ENCODE measurements around the gene TNK1. TPM values are rescaled to one million over a fixed set of nuclear protein-coding genes. Genes with fewer than 3 reads are reported as not detected.

TNK1 gene
- polyA plus RNA-seq, 1 of the 3 experiments (the other 2 are of a cell fraction): 0.64 TPM

- no peak overlapping the region for H3K9ac ChIP-seq
- H3K4me3 ChIP-seq (ENCODE audit: low read depth in 2 of 2, low read length in 1 of 2): peak overlapping the region in 1 of 2 experiments; percentile 47; a peak in 1 of 4 replicates
- peaks cover 5 to 21% of the 10 kb centered on the region in 2 experiments; a peak in 2 of 4 replicates for H3K4me1 ChIP-seq (ENCODE audit: control insufficient read depth in 1 of 2, insufficient read depth in 2 of 2, low read depth in 1 of 2, low read length in 1 of 2)
- 84% methylated on average over 13 of the region's 13 CpGs for WGBS (ENCODE audit: low lambda C conversion rate)
- H3K9me2 ChIP-seq: no peaks in the 10 kb centered on the region
- ChIA-PET CTCF (interaction anchor here (0.7 to 4.9 kb wide), 7 partner anchors 10 to 154 kb away, joined by 3 to 28 read pairs (median 4); partner anchors contain the start of genes SENP3 and TMEM95), POLR2A (no interaction called here)
- H4K20me1 ChIP-seq (ENCODE audit: insufficient read depth): peaks cover 11% of the 10 kb centered on the region; the same call in 1 of the 2 replicates
- peaks cover 10 to 24% of the 10 kb centered on the region in 2 experiments for H3K36me3 ChIP-seq (replicated peaks in 1 of 2; ENCODE audit: control insufficient read depth in 1 of 2, insufficient read depth in 2 of 2, low read length in 1 of 2)
- peak overlapping the region; percentile 100 for H3K4me2 ChIP-seq
- TF ChIP-seq GATA2 (CRISPR knock-in tag; IDR thresholded peaks at IDR 0.05): no peak
- no peak for TF ChIP-seq FOSL2 (IDR thresholded peaks at IDR 0.05; ENCODE audit: borderline replicate concordance, low read depth)
- TF ChIP-seq, protein P1, sequence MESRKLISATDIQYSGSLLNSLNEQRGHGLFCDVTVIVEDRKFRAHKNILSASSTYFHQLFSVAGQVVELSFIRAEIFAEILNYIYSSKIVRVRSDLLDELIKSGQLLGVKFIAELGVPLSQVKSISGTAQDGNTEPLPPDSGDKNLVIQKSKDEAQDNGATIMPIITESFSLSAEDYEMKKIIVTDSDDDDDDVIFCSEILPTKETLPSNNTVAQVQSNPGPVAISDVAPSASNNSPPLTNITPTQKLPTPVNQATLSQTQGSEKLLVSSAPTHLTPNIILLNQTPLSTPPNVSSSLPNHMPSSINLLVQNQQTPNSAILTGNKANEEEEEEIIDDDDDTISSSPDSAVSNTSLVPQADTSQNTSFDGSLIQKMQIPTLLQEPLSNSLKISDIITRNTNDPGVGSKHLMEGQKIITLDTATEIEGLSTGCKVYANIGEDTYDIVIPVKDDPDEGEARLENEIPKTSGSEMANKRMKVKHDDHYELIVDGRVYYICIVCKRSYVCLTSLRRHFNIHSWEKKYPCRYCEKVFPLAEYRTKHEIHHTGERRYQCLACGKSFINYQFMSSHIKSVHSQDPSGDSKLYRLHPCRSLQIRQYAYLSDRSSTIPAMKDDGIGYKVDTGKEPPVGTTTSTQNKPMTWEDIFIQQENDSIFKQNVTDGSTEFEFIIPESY (IDR thresholded peaks at IDR 0.05; ENCODE audit: borderline replicate concordance, low read depth): no peak
- TF ChIP-seq, protein P2, sequence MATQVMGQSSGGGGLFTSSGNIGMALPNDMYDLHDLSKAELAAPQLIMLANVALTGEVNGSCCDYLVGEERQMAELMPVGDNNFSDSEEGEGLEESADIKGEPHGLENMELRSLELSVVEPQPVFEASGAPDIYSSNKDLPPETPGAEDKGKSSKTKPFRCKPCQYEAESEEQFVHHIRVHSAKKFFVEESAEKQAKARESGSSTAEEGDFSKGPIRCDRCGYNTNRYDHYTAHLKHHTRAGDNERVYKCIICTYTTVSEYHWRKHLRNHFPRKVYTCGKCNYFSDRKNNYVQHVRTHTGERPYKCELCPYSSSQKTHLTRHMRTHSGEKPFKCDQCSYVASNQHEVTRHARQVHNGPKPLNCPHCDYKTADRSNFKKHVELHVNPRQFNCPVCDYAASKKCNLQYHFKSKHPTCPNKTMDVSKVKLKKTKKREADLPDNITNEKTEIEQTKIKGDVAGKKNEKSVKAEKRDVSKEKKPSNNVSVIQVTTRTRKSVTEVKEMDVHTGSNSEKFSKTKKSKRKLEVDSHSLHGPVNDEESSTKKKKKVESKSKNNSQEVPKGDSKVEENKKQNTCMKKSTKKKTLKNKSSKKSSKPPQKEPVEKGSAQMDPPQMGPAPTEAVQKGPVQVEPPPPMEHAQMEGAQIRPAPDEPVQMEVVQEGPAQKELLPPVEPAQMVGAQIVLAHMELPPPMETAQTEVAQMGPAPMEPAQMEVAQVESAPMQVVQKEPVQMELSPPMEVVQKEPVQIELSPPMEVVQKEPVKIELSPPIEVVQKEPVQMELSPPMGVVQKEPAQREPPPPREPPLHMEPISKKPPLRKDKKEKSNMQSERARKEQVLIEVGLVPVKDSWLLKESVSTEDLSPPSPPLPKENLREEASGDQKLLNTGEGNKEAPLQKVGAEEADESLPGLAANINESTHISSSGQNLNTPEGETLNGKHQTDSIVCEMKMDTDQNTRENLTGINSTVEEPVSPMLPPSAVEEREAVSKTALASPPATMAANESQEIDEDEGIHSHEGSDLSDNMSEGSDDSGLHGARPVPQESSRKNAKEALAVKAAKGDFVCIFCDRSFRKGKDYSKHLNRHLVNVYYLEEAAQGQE (IDR thresholded peaks at IDR 0.05; ENCODE audit: low read depth, low read length): no peak
- TF ChIP-seq FOXJ3 (CRISPR knock-in tag; IDR thresholded peaks at IDR 0.05): no peak
- no peak for TF ChIP-seq PBX3 (IDR thresholded peaks at IDR 0.05)
- TF ChIP-seq NFIC (IDR thresholded peaks at IDR 0.05; ENCODE audit: borderline replicate concordance): no peak
- TF ChIP-seq RCOR1 (IDR thresholded peaks at IDR 0.05; ENCODE audit: low read length): no peak
- TF ChIP-seq, protein P3, sequence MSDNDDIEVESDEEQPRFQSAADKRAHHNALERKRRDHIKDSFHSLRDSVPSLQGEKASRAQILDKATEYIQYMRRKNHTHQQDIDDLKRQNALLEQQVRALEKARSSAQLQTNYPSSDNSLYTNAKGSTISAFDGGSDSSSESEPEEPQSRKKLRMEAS (IDR thresholded peaks at IDR 0.05; ENCODE audit: low read depth): no peak
- no peak for TF ChIP-seq SIN3A (IDR thresholded peaks at IDR 0.05; ENCODE audit: borderline replicate concordance, low read depth, low read length)
- TF ChIP-seq, protein P4, sequence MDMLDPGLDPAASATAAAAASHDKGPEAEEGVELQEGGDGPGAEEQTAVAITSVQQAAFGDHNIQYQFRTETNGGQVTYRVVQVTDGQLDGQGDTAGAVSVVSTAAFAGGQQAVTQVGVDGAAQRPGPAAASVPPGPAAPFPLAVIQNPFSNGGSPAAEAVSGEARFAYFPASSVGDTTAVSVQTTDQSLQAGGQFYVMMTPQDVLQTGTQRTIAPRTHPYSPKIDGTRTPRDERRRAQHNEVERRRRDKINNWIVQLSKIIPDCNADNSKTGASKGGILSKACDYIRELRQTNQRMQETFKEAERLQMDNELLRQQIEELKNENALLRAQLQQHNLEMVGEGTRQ (IDR thresholded peaks at IDR 0.05; ENCODE audit: borderline replicate concordance, low read depth, low read length): no peak
- TF ChIP-seq NRF1 (IDR thresholded peaks at IDR 0.05; ENCODE audit: low read depth, low read length): no peak
- no peak for TF ChIP-seq JUND (IDR thresholded peaks at IDR 0.05)
- TF ChIP-seq EZH2phosphoT487 (IDR thresholded peaks at IDR 0.05; ENCODE audit: borderline replicate concordance, low read depth): no peak
- TF ChIP-seq ELF1 (IDR thresholded peaks at IDR 0.05): no peak
- no peak for TF ChIP-seq GABPA (IDR thresholded peaks at IDR 0.05; ENCODE audit: low read depth)
- TF ChIP-seq RAD21 (IDR thresholded peaks at IDR 0.05; ENCODE audit: low read length): no peak
- no peaks in the 10 kb centered on the region for H3K9me3 ChIP-seq
- no peak for DNase-seq
- peaks cover 11% of the 10 kb centered on the region for H3F3A ChIP-seq (replicated peaks; ENCODE audit: insufficient read depth)
- H3K27me3 ChIP-seq (ENCODE audit: insufficient read depth): no peaks in the 10 kb centered on the region
- no peak overlapping the region for H2AFZ ChIP-seq (ENCODE audit: low read depth)
- no peak overlapping the region for H3K27ac ChIP-seq (ENCODE audit: low read depth in 2 of 2, low read length in 1 of 2)
- peaks cover 40% of the 10 kb centered on the region for H3K79me2 ChIP-seq (ENCODE audit: insufficient read depth)
Measured at GRCh38 chr17:7407082-7407481, 26.2 kb downstream of the TNK1 start.
